ENCODE measurements around the gene EPM2AIP1.

DNA sequence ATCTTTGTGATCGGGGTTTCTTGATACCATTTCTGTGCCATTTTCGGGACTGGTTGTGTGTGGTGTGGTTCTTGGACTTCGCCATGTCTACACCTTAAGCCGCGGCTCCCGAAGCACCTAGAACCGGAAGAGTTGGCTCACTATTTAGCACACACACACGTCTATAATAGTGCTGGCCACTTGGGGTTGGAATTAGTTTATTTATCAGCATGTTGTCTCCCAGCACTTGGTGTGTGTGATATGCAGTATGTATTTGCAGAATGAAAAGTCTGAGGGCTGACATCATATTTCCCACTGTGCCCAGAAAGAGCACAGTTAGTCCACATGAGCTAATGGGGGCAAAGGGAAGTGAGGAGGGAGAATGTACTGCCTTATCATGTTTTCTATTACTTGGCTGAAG, 24.0 kb upstream of the EPM2AIP1 start:
- TF ChIP-seq, protein P1, sequence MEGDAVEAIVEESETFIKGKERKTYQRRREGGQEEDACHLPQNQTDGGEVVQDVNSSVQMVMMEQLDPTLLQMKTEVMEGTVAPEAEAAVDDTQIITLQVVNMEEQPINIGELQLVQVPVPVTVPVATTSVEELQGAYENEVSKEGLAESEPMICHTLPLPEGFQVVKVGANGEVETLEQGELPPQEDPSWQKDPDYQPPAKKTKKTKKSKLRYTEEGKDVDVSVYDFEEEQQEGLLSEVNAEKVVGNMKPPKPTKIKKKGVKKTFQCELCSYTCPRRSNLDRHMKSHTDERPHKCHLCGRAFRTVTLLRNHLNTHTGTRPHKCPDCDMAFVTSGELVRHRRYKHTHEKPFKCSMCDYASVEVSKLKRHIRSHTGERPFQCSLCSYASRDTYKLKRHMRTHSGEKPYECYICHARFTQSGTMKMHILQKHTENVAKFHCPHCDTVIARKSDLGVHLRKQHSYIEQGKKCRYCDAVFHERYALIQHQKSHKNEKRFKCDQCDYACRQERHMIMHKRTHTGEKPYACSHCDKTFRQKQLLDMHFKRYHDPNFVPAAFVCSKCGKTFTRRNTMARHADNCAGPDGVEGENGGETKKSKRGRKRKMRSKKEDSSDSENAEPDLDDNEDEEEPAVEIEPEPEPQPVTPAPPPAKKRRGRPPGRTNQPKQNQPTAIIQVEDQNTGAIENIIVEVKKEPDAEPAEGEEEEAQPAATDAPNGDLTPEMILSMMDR (conservative IDR thresholded peaks at IDR 0.05; ENCODE audit: low read length): no peak
- TF ChIP-seq EZH2phosphoT487 (IDR thresholded peaks at IDR 0.05; ENCODE audit: borderline replicate concordance, low read depth, low read length): no peak

Data from OCI-LY7 (cell line).